T-helper 2 cell treated with Interferon-gamma antibody and Interleukin-4, amounts not matched to agents 5 μg/mL and 100 μg/mL, for 36 hours (primary cell): ENCODE results near the gene MAZ.
A peak's percentile ranks its signal among the peaks of the same experiment; 100 is the strongest.

Experiments
- DNase-seq: peaks from one replicate; pipeline ENCODE4 v3.0.0; 2021; ENCODE audit warnings: low spot score
- H3K27ac Mint-ChIP-seq: one replicate; pipeline ENCODE4 v1.8.0; 2021; ENCODE audit warnings: mild to moderate bottlenecking, mixed read lengths
- H3K27me3 Mint-ChIP-seq: one replicate; pipeline ENCODE4 v1.8.0; 2021; ENCODE audit warnings: low read depth, mixed read lengths
- H3K36me3 Mint-ChIP-seq: one replicate; pipeline ENCODE4 v1.8.0; 2021; ENCODE audit warnings: low read depth, mixed read lengths
- H3K4me1 Mint-ChIP-seq: one replicate; pipeline ENCODE4 v1.8.0; 2021; ENCODE audit warnings: low read depth, mixed read lengths
- H3K4me3 Mint-ChIP-seq: one replicate; pipeline ENCODE4 v1.8.0; 2022; ENCODE audit warnings: mild to moderate bottlenecking, moderate library complexity, mixed read lengths
- H3K9me3 Mint-ChIP-seq: one replicate; pipeline ENCODE4 v1.8.0; 2021; ENCODE audit warnings: mixed read lengths

The MAZ gene

DNA sequence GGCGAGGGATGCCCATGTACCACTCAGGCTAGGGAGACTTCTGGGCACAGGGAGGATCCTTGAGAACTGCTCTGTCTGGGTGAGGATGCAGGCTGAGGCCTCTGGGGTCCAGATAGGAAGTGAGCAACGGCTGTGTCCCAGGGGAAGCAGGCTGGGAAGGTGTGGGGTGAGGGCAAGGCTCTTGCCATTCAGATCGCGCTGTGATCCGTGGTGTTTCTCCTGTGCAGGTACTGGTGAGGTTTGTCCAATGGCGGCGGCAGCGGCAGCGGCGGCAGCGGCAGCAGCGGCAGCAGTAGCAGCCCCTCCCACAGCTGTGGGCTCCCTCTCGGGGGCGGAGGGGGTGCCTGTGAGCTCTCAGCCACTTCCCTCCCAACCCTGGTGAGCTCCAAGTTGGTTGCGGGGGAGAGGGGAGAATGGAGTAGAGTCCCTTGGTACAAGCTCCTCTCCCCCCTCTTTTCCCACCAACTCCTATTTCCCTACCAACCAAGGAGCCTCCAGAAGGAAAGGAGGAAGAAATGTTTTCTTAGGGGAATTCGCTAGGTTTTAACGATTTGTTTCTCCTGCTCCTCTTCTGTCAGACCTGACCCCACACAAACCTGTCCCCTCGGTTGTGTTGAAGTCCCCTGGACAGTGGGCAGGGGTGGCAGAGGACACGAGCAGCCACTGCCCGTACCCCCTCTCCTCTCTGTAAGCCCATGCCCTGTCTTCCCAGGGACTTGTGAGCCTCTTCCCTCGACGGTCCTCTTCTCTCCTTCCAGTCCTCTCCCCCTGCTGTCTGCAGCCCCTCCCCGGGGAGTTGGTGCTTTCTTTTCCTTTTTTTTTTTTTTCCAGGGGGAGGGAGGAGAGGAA lies 3.7 kb downstream of the MAZ start:
- no peaks in the 10 kb centered on the region for H3K9me3 Mint-ChIP-seq
- H3K27me3 Mint-ChIP-seq, result peaks cover 8% of the 10 kb centered on the region
- peak overlapping the region; percentile 77 for H3K27ac Mint-ChIP-seq
- DNase-seq, result no peak
- peak overlapping the region; percentile 85 for H3K4me3 Mint-ChIP-seq
- peaks cover 34% of the 10 kb centered on the region for H3K4me1 Mint-ChIP-seq
- H3K36me3 Mint-ChIP-seq, result peaks cover 33% of the 10 kb centered on the region

DNA sequence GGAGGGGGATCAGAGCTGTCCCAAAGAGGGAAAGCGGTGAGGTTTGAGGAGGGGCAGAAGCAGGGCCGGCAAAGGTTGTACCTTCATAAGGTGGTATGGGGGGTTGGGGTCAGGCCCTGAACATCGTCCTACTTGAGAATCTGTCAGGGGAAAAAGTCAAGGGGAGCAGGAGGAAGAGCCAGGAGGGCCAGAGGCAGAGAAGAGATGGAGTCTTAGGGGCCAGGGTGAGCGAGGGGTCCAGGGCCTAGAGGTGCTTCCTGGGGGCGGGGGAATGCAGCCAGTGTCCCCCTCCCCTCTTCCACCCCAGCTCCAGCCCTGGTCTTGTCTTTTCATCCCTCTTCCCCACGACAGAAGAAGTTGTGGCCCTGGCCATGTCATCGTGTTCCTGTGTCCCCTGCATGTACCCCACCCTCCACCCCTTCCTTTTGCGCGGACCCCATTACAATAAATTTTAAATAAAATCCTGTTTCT lies 4.4 kb downstream of the MAZ start:
- Mint-ChIP-seq H3K4me3 (peak overlapping the region; percentile 85), H3K36me3 (peaks cover 30% of the 10 kb centered on the region), H3K9me3 (no peaks in the 10 kb centered on the region), H3K4me1 (peaks cover 36% of the 10 kb centered on the region), H3K27me3 (peaks cover 8% of the 10 kb centered on the region), H3K27ac (peak overlapping the region; percentile 77)
- DNase-seq, result no peak

DNA sequence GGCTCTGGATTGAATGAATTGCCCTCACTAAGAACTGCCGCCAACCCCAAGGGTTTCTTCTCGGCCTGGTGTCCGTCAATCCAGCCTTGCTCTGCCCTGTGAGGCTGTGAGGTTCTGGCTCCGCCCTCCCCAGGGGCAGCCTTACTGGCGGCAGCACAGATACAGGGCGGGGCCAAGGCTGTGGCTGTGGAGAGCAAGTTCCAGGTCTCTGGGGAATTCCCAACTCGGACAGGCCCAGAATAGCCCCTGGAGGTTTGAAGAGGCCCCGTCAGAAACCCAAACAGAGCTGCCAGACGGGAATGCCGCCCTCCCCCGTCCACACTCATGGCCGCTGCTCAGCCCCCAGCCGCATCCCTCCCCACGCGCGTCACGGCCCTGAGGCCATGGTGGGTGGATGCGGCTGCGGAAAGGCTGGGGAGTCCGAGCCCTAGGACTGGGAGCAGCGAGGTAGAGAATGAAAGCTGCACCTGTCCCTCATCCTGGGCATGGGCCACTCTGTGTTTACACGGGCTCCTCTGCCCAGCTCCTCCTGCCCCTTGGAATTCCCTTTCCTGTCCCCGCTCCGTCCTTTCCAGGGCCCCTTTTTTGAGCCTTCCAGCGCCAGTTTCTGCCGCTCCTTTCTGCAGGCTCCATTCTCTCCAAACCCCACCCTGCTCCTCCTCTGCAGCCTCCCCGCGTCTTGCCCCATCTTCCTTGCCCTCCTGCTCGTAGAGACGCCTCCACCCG lies 5.0 kb downstream of the MAZ start:
- peaks cover 38% of the 10 kb centered on the region for H3K4me1 Mint-ChIP-seq
- no peaks in the 10 kb centered on the region for H3K9me3 Mint-ChIP-seq
- DNase-seq, result peak; percentile 88
- peak overlapping the region; percentile 80 for H3K27ac Mint-ChIP-seq
- H3K27me3 Mint-ChIP-seq, result peaks cover 8% of the 10 kb centered on the region
- H3K4me3 Mint-ChIP-seq, result peak overlapping the region; percentile 85
- peaks cover 32% of the 10 kb centered on the region for H3K36me3 Mint-ChIP-seq

DNA sequence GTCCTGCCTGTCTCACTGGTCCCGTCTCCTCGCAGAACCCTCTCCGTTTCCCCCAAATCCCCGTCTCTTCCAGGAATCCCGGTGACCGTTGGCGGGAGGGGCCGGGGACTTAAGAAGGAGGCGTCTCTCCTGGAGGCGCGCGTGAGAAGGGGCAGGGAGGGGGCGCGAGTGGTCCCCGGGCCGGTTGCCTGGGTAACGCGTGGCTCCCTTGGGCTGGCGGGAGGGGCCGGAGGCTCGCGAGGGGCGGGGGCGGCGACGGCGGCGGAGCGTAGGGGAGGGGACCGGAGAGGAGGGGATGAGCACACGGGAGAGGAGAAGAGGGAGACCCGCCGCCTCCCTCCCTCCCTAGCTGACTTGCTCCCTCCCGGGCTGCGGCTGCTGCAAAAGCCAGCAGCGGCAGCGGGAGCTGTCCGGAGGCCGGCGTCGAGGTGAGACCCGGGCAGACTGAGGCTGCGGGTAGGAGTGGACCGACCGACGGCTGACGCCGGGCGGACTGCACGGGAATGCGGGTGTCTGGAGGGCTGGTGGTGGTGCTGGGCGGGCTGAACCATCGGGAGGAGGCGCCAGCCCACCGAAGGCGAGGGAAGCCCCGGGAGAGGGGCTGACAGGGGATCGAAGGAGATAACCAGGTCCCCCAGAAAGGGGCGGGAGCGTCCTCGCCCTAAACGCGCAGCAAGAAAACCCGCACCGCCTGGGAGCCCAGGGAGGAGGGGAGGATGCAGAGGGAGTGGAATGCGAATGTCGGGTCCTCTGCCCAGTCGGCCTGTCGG lies 5.8 kb downstream of the MAZ start, which contains the start of gene PRRT2:
Gene PRRT2, plus strand, starts transcription at position 298 of the 770 bp plus-strand sequence. CDS start 862 bp downstream, outside the sequence.
- peaks cover 39% of the 10 kb centered on the region for H3K4me1 Mint-ChIP-seq
- H3K36me3 Mint-ChIP-seq, result peaks cover 36% of the 10 kb centered on the region
- H3K27ac Mint-ChIP-seq, result peak within 1 kb of the TSS; percentile 80
- peaks cover 8% of the 10 kb centered on the region for H3K27me3 Mint-ChIP-seq
- no peaks in the 10 kb centered on the region for H3K9me3 Mint-ChIP-seq
- H3K4me3 Mint-ChIP-seq, result peak within 1 kb of the TSS; percentile 85
- DNase-seq, result peak; percentile 51

GRCh38 chr16:29812754-29813643 lies 6.7 kb downstream of the MAZ start:
- H3K4me3 Mint-ChIP-seq, result peak overlapping the region; percentile 51
- H3K4me1 Mint-ChIP-seq, result peaks cover 41% of the 10 kb centered on the region
- peaks cover 34% of the 10 kb centered on the region for H3K36me3 Mint-ChIP-seq
- no peaks in the 10 kb centered on the region for H3K9me3 Mint-ChIP-seq
- DNase-seq, result no peak
- peaks cover 8% of the 10 kb centered on the region for H3K27me3 Mint-ChIP-seq
- no peak overlapping the region for H3K27ac Mint-ChIP-seq

- peaks cover 8% of the 10 kb centered on the region for H3K27me3 Mint-ChIP-seq
- peaks cover 33% of the 10 kb centered on the region for H3K36me3 Mint-ChIP-seq
- no peak overlapping the region for H3K4me3 Mint-ChIP-seq
- DNase-seq, result no peak
- peaks cover 43% of the 10 kb centered on the region for H3K4me1 Mint-ChIP-seq
- peak overlapping the region; percentile 41 for H3K27ac Mint-ChIP-seq
- no peaks in the 10 kb centered on the region for H3K9me3 Mint-ChIP-seq
Observed at GRCh38 chr16:29813644-29814562, 7.6 kb downstream of the MAZ start.

DNA sequence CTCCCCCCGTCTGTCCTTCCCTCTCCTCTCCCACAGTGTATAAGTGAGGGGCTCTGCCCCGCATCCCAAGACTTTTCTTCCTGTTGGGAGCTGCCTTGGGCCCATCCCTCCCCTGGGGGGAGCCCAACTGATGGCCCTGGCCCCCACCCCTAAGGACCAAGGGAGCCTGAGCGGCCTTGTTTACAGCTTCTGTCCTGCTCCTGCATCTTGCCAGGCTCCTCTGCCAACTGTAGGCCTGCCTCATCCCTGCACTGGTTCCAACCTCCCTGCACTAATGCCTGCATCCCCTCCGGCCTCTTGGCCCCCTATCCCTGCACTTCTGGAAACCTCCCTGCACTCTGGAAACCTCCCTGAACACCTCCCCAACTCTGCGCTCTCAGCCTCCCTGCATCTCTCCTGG lies 8.3 kb downstream of the MAZ start:
- Mint-ChIP-seq H3K27ac (peak overlapping the region; percentile 99), H3K36me3 (peaks cover 36% of the 10 kb centered on the region), H3K4me3 (peak overlapping the region; percentile 99), H3K4me1 (peaks cover 49% of the 10 kb centered on the region), H3K27me3 (peaks cover 8% of the 10 kb centered on the region), H3K9me3 (no peaks in the 10 kb centered on the region)
- no peak for DNase-seq

DNA sequence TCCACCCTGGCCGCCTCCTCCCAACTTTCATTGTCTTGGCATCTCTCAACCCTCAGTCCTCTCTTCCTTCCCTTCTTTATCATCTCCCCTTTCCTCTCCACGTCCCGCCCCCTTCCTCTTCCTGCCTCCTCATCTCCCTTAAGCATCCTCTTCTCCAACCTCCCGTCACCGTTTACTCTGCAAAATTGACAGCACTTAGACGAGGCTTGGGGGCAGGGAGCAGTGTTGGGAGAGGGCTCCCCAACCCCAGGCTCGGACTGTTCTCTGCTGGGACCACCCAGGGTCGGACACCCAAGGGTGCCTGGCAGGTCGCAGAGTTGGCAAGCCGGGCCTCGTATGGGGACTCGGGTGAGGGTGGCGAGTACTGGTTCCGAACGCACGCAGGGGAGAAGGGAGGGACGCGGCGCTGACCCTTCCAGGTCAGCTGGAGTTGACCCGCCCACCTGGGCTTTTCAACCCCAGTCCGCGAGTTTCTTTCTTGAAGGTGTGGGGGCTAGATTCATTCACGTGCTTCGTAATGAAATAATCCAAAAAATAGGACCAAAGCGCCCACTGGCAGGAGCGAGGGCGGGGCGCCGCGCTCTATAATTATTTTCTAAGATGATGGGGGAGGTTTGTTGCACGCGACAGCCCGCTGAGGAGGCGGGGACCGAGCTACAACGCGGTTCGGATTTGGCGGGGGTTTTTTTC lies 8.8 kb downstream of the MAZ start:
- Mint-ChIP-seq H3K36me3 (peaks cover 37% of the 10 kb centered on the region), H3K27me3 (peaks cover 8% of the 10 kb centered on the region), H3K9me3 (no peaks in the 10 kb centered on the region), H3K27ac (peak overlapping the region; percentile 99), H3K4me3 (peak overlapping the region; percentile 99), H3K4me1 (peaks cover 50% of the 10 kb centered on the region)
- DNase-seq, result no peak

DNA sequence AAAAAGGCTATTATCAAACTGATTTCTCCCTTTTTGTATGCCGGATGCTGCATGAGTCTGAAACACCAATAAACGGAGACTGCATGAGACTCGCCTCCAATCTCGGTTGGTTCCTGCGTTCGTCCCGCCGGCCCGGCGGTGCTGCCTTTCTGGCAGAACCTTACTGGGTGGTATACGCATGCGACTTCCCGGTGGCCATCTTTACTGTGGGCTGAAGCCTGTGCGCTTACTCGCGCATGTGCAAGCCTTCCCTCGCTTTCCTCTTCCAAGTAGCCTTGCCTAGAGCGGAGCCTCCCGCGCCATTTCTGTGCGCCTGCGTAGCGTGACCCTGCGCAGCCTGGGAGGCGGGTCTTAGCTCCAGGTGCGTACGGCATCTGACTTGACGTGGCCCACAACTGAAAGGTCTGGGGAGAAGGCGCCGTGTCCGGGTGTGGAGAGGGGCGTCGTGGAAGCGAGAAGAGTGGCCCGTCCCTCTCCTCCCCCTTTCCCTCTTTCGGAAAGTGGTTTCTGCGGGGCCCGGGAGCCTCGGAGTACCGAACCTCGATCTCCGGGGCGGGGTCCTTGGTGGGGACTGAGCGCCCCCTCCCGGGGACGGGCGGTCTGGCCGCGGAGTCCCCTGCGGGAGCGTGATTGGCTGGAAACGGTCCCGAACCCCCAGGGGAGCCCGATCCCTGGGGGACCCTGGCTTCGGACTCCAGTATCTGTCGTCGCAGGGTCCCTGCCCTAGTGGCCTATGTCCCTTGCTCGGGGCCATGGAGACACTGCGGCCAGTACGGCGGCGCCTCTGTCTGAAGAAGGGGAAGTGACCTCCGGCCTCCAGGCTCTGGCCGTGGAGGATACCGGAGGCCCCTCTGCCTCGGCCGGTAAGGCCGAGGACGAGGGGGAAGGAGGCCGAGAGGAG lies 9.7 kb downstream of the MAZ start, which contains the start of gene PAGR1:
Gene PAGR1, plus strand, starts transcription at position 360 of the 901 bp plus-strand sequence. Its CDS starts 374 bp downstream, at position 734.
- H3K4me3 Mint-ChIP-seq, result peak within 1 kb of the TSS; percentile 99

GRCh38 chr16:29816694-29817441 lies 10.5 kb downstream of the MAZ start:
- H3K9me3 Mint-ChIP-seq, result no peaks in the 10 kb centered on the region
- peaks cover 39% of the 10 kb centered on the region for H3K36me3 Mint-ChIP-seq

More for the DNA sequence above, 9.7 kb downstream of the MAZ start, which contains the start of gene PAGR1:
- no peaks in the 10 kb centered on the region for H3K9me3 Mint-ChIP-seq
- peaks cover 8% of the 10 kb centered on the region for H3K27me3 Mint-ChIP-seq
- peaks cover 41% of the 10 kb centered on the region for H3K4me1 Mint-ChIP-seq
- H3K36me3 Mint-ChIP-seq, result peaks cover 37% of the 10 kb centered on the region
- peak; percentile 99 for DNase-seq
- peak within 1 kb of the TSS; percentile 99 for H3K27ac Mint-ChIP-seq

More at GRCh38 chr16:29816694-29817441, 10.5 kb downstream of the MAZ start:
- Mint-ChIP-seq H3K4me3 (peak overlapping the region; percentile 99), H3K4me1 (peaks cover 41% of the 10 kb centered on the region), H3K27ac (peak overlapping the region; percentile 99), H3K27me3 (peaks cover 8% of the 10 kb centered on the region)
- peak; percentile 78 for DNase-seq
